HL-60 (cell line): ENCODE results near the gene XKR8.

Experiments
- GABPA ChIP-seq: IDR thresholded peaks from 2 replicates; pipeline ENCODE4 v1.6.1; 2012; ENCODE audit warnings: low read depth
- POLR2AphosphoS5 ChIP-seq: IDR thresholded peaks from 2 replicates; pipeline ENCODE4 v1.6.1; 2012; ENCODE audit warnings: low read depth
- TF ChIP-seq, protein P1 (sequence below): IDR thresholded peaks from one replicate; pipeline ENCODE4 v1.5.1; 2011; ENCODE audit warnings: low read length, control low read depth, inconsistent platforms; ENCODE audit not compliant: insufficient read depth
- TF ChIP-seq, protein P2 (sequence below): IDR thresholded peaks from 2 replicates; pipeline ENCODE4 v1.6.1; 2012; ENCODE audit warnings: low read depth; ENCODE audit not compliant: insufficient replicate concordance

GRCh38 chr1:28010969-28011368 is 51.2 kb downstream of the XKR8 start:
- TF ChIP-seq, protein P1, sequence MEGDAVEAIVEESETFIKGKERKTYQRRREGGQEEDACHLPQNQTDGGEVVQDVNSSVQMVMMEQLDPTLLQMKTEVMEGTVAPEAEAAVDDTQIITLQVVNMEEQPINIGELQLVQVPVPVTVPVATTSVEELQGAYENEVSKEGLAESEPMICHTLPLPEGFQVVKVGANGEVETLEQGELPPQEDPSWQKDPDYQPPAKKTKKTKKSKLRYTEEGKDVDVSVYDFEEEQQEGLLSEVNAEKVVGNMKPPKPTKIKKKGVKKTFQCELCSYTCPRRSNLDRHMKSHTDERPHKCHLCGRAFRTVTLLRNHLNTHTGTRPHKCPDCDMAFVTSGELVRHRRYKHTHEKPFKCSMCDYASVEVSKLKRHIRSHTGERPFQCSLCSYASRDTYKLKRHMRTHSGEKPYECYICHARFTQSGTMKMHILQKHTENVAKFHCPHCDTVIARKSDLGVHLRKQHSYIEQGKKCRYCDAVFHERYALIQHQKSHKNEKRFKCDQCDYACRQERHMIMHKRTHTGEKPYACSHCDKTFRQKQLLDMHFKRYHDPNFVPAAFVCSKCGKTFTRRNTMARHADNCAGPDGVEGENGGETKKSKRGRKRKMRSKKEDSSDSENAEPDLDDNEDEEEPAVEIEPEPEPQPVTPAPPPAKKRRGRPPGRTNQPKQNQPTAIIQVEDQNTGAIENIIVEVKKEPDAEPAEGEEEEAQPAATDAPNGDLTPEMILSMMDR: no peak
- TF ChIP-seq POLR2AphosphoS5 (no peak), GABPA (no peak)
- TF ChIP-seq, protein P2, sequence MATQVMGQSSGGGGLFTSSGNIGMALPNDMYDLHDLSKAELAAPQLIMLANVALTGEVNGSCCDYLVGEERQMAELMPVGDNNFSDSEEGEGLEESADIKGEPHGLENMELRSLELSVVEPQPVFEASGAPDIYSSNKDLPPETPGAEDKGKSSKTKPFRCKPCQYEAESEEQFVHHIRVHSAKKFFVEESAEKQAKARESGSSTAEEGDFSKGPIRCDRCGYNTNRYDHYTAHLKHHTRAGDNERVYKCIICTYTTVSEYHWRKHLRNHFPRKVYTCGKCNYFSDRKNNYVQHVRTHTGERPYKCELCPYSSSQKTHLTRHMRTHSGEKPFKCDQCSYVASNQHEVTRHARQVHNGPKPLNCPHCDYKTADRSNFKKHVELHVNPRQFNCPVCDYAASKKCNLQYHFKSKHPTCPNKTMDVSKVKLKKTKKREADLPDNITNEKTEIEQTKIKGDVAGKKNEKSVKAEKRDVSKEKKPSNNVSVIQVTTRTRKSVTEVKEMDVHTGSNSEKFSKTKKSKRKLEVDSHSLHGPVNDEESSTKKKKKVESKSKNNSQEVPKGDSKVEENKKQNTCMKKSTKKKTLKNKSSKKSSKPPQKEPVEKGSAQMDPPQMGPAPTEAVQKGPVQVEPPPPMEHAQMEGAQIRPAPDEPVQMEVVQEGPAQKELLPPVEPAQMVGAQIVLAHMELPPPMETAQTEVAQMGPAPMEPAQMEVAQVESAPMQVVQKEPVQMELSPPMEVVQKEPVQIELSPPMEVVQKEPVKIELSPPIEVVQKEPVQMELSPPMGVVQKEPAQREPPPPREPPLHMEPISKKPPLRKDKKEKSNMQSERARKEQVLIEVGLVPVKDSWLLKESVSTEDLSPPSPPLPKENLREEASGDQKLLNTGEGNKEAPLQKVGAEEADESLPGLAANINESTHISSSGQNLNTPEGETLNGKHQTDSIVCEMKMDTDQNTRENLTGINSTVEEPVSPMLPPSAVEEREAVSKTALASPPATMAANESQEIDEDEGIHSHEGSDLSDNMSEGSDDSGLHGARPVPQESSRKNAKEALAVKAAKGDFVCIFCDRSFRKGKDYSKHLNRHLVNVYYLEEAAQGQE: no peak
